NCI-H2196 (cell line): ENCODE data around the gene PLA2G4F.

ENCODE experiments used
- DNase-seq: peaks from one replicate; lab custom pipeline; 2025; ENCODE audit not compliant: unreplicated experiment; lab: John Stamatoyannopoulos, UW

PLA2G4F gene

GRCh38 chr15:42166225-42166940 is 9.9 kb upstream of the PLA2G4F start:
- DNase-seq = no peak

- no peak for DNase-seq
These were observed 8.7 kb upstream of the PLA2G4F start for GRCh38 chr15:42165106-42165505.

- DNase-seq = no peak
These were observed 7.6 kb upstream of the PLA2G4F start for GRCh38 chr15:42163947-42164550.

GRCh38 chr15:42163291-42163690 is 6.9 kb upstream of the PLA2G4F start:
- DNase-seq = no peak

- no peak for DNase-seq
These were observed 3.7 kb upstream of the PLA2G4F start for GRCh38 chr15:42160136-42160535.

- no peak for DNase-seq
These were observed 3.1 kb upstream of the PLA2G4F start for GRCh38 chr15:42159381-42160015.

GRCh38 chr15:42158941-42159340 is 2.5 kb upstream of the PLA2G4F start:
- no peak for DNase-seq

GRCh38 chr15:42157981-42158765 is 1.7 kb upstream of the PLA2G4F start:
- DNase-seq = no peak

GRCh38 chr15:42157381-42157780 is 945 bp upstream of the PLA2G4F start:
- no peak for DNase-seq

- peak; percentile 1 for DNase-seq
These were observed 742 bp downstream of the PLA2G4F start for GRCh38 chr15:42155546-42156242.

- no peak for DNase-seq
These were observed 1.5 kb downstream of the PLA2G4F start for GRCh38 chr15:42154956-42155355.

GRCh38 chr15:42154212-42154941 is 2.1 kb downstream of the PLA2G4F start:
- no peak for DNase-seq

GRCh38 chr15:42153874-42154211 is 2.6 kb downstream of the PLA2G4F start:
- DNase-seq = no peak

GRCh38 chr15:42152921-42153698 is 3.3 kb downstream of the PLA2G4F start:
- no peak for DNase-seq

- DNase-seq = no peak
These were observed 4.1 kb downstream of the PLA2G4F start for GRCh38 chr15:42152196-42152920.

- no peak for DNase-seq
These were observed 4.7 kb downstream of the PLA2G4F start for GRCh38 chr15:42151736-42152135.

GRCh38 chr15:42151141-42151561 is 5.3 kb downstream of the PLA2G4F start:
- no peak for DNase-seq

GRCh38 chr15:42150219-42150970 is 6.0 kb downstream of the PLA2G4F start:
- DNase-seq = no peak
